ENCODE results near the gene HDAC9.
"Not testable (repeated sequence)": the region's sequence is repeated elsewhere in the genome, so short reads cannot be mapped to it uniquely, and the experiment has no call there.

Gene HDAC9

GRCh38 chr7:18727115-18727870, 231.7 kb downstream of the HDAC9 start:
- DNase-seq (ENCODE audit: low read depth) = no peak

DNA sequence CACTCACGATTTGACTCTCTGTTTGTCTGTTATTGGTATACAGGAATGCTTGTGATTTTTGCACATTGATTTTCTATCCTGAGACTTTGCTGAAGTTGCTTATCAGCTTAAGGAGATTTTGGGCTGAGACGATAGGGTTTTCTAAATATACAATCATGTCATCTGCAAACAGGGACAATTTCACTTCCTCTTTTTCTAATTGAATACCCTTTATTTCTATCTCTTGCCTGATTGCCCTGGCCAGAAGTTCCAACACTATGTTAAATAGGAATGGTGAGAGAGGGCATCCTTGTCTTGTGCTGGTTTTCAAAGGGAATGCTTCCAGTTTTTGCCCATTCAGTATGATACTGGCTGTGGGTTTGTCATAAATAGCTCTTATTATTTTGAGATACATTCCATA, 240.5 kb downstream of the HDAC9 start:
- not testable (repeated sequence) for DNase-seq (ENCODE audit: low read depth)

GRCh38 chr7:18740579-18740988, 245.0 kb downstream of the HDAC9 start:
- DNase-seq (ENCODE audit: low read depth) = no peak

- no peak for DNase-seq (ENCODE audit: low read depth)
These were observed 258.5 kb downstream of the HDAC9 start for GRCh38 chr7:18753972-18754610.

- DNase-seq (ENCODE audit: low read depth) = no peak
These were observed 259.2 kb downstream of the HDAC9 start for GRCh38 chr7:18754766-18755165.

DNA sequence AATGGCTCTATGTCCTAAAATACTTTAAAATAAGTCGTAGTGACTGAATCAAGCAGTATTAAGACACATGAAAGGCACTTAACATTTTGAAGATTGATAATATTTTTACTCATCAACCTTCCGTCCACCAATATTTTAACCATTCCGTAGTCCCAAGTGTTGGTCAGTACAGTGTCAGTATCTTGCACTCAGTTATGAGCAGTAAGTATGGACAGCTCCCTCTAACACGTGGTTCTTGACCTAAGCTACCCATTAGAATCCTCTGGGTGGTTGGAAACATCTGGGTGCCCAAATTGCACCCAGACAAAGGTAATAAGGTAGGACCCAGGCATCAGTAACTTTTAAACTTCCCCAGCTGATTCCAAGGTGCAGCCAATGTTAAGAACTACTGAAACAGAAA, 260.2 kb downstream of the HDAC9 start:
- no peak for DNase-seq (ENCODE audit: low read depth)

DNA sequence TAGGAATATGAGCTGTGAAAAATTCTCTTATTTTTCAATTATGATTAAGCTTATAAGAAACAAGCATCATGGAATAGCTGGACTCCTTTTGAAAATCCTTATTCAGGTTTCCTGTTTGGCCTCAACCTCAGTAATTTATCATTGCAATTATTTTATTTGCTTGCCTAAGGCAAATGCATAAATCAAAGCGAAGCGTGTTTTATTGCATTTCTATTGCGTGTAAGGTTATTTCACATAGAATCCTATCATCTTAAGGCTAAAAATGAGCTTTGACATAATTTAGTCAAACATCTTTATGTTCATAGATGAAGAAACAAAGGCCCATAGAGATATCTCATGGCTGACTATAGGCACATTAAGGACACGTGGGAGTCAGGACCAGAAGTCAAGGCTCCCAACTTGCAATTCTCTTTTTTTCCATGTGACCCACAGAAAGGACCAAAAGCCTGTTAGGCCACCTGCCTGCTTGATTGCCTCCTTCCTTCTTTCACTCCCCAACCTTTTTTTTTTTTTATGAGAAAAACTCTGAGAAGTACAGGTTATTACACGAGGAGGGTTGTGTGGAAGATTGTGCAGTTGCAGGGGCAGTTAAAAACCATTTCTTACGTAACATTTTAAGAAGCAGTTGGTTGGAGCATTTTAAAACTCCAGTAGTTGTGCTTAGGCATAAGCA, 261.0 kb downstream of the HDAC9 start:
- no peak for DNase-seq (ENCODE audit: low read depth)

DNA sequence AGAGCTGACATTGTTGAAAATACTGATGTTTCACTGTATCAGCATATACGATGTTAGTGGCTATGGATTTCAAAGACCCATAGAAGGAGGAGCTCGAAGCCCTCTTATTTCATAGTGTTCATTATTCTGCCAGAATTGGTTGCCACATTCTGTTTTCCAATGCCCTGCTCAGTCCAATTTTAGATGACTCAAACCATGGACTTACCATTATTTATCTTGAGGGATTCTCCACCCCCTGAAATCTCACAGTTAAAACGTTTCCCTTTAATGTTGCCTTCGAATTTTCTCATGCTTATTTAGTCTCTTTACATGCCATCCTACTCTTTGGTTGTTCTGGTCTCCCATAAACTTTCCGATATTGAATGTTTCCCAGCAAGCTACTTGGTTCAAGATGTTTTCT, 264.5 kb downstream of the HDAC9 start:
- no peak for DNase-seq (ENCODE audit: low read depth)

DNA sequence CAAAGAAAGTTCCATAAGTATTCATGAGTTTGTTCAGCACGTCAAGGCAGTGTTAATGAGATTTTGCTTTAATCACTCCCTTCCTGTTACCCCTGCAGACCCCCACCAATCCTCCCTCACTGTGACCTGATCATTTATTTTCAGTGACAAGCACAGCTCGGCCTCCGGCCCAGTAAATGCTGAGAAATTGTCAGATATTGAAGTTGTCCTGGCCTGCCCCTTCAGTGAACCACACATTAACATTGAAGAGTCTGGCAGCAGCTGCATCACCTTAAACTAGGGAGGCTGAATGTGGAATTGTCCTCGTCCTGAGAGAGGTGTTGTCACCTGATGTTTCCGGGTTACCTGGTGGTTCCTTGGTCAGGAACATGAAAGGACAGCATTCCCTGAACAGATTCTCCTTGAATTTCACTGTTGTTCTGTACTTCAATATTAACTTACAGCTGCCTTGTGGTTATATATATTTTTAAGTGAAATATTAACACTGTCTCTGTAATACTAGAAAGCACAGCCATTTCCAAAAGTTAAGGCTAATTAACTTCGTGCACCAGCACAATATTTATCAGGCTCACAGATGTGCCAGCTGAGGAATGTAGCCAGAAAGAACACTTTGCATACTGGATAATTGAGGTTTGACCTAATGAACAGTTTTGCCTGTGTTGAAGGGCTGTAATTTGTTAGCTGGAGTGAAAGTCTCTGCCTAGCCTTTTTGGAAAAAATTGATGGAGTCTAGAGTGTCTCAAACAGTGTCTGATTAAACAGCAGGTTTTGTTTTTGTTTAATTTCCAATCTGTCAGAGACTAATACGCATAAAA, 265.3 kb downstream of the HDAC9 start:
- no peak for DNase-seq (ENCODE audit: low read depth)

DNA sequence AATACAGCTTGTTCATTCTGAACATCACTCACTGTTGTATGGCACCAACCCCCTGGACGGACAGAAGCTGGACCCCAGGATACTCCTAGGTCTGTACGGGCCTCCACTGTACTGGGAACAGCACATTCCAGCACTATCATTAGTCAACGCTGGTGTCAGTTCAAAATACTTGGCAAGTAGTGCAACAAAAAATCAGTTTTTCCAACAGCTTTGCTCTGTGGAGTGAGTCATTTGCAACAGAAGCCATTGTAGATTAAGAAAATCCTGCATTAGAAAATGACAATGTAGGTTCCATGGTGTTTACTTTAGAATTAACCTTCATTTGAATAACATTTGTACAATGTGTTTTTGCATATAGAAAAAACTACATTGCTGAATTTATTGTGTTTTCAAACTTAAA, 266.6 kb downstream of the HDAC9 start:
- no peak for DNase-seq (ENCODE audit: low read depth)

- DNase-seq (ENCODE audit: low read depth) = no peak
These were observed 272.7 kb downstream of the HDAC9 start for GRCh38 chr7:18768256-18768655.

DNA sequence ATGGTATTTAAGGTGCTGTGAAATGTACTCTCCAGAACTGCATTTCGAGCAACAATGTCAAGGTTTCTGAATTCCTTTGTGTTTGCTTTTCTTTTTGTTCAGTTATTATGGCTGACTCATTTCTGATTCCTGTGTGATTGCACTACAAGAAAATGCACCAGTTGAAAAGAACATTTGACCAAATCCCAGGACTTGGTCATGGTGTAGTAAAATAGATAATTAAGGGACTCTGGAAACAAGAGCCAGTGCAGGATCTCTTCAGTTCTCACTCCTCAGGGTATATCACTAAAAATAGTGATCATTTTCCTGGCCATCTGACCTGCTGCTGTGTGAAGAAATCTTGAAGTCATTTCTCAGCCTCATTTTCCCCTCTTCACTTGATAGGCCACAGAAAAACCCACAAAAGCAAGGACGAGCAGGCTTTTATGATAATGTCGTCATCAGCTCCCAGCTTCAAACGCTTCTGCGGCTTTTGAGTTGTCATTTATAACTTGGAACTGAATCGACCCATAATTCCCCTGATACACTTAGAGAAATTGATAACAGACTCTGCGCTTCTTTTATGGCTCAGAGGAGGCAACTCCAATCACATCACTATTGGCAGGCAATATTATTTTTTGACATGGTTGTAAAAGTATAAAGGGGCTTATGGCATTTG, 274.7 kb downstream of the HDAC9 start:
- DNase-seq (ENCODE audit: low read depth) = no peak

DNA sequence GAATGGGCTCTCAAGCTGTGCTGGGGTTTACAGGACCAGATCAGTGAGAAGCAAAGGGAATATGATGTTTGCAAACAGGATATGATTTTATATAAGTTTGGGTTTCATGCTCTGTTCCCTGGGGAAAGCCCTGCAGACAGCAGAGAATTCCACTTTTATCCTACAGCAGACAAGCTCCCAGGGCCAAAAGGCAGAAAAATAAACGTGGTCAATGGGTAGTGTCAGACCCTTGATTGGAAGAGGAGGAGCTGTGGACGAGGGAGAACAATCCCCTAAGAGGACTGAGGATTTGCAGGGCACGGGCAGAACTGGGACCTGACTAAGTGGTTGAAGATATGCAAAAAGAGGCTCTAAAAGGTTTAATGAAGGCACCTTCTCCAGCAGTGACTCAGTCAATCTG, 275.3 kb downstream of the HDAC9 start:
- DNase-seq (ENCODE audit: low read depth) = no peak

GRCh38 chr7:18771834-18772566, 276.5 kb downstream of the HDAC9 start:
- DNase-seq (ENCODE audit: low read depth) = no peak

- DNase-seq (ENCODE audit: low read depth) = no peak
These were observed 277.0 kb downstream of the HDAC9 start for GRCh38 chr7:18772567-18772965.

DNA sequence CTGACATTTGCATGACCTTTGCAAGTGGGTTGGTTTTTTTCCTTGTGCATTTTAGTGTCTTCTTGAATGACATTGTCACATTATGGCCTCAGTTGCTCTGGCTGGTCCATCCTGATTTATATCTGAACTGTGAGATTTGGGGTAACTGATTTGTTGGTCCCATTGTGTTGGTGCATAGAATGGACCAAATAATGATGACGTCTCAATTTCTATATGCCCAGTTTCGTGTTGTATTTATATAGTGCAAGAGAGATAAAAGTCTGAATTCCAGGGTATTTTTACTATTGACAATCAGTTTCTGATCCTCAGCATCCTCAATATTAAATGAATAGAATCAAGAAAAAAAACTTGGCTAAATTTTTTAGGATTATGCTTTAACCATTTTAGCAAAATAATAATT, 281.8 kb downstream of the HDAC9 start:
- no peak for DNase-seq (ENCODE audit: low read depth)

DNA sequence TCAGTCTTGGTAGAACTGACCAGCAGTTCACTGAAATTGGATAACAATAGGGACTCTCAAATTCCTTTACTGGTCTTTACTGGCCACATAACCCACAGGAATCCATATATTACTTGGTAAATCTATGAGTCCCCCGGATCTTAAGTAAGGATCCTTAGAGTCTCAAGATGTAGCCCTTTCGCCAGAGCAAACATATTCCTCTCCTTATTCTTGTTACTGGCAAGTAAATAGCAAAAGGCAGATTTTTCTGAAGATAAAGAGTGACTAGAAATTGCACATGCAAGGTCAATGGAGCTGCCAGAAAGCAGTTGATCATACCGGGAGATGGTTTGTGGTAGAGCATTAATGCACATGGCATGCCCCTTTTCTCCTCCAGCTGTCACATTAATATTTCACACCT, 283.0 kb downstream of the HDAC9 start:
- DNase-seq (ENCODE audit: low read depth) = no peak

DNA sequence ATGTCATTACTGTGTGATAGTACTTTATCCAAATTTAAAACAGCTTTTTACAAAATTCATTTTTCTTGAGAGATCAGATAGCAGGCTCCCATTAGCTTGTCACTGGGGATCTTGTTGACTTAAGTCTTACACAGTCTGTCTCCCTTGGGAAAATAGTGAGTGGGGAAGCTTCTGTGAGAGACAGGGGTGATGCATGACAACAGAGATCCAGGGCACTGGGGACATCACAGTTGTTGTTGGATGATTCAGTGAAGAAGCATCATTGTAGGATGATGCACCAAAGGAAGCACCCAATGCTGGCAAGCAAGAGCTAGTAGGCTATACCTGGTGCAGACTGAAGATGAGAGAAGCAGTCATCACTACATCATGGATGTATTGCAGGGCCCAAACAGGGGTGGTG, 284.7 kb downstream of the HDAC9 start:
- no peak for DNase-seq (ENCODE audit: low read depth)

GRCh38 chr7:18780938-18781337, 285.4 kb downstream of the HDAC9 start:
- DNase-seq (ENCODE audit: low read depth) = no peak

DNA sequence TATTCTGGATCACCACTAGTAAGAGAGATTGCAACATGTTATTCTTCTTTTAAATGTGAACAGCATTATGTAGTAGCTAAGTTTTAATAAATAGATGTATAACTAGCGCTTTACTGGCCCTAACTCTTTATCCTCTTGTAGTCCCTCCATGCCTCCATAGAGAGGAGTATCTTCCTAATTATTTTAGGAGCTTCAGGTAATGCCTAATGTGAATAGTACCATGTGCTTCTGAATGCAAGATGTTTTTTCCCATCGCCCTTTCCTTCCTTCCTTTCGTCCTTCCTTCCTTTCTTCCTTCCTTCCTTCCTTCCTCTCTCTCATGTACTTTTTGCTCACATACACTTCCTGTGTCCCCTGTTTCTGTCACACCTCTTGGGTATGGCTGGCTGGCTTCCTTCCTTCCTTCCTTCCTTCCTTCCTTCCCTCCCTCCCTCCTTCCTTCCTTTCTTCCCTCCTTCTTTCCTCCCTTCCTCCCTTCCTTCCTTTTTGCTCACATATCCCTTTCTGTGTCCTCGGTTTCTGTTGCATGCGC, 290.7 kb downstream of the HDAC9 start:
- no peak for DNase-seq (ENCODE audit: low read depth)

- no peak for DNase-seq (ENCODE audit: low read depth)
These were observed 291.2 kb downstream of the HDAC9 start for GRCh38 chr7:18786796-18787195.
